K562 (cell line): ENCODE data around the gene COASY. TPM values are rescaled to one million over a fixed set of nuclear protein-coding genes. Genes with fewer than 3 reads are reported as not detected.

Experiments used
- ATAC-seq: fragments of 200-7000 bp; cut with Tn5 transposase; 3 replicates; pipeline ENCODE4 v1.9.1; 2020; ENCODE audit warnings: moderate library complexity
- BruUV-seq: library from RNA; stranded (reverse); fragments of 400-500 nt; replicated peaks from 2 replicates; lab custom pipeline; 2021; lab: Mats Ljungman, UMichigan
- CTCF ChIA-PET: fragments of 300-600 bp; formaldehyde crosslinking; extraction: SDS; loops from one replicate; lab custom pipeline; 2021; ENCODE audit warnings: low intra/inter-chr PET ratio; lab: Yijun Ruan, JAX
- POLR2A ChIA-PET: fragments of 300-600, 350-650 bp; sonication (Branson Sonifier 250); formaldehyde crosslinking; extraction: SDS; loops from one replicate; lab custom pipeline; 2021; ENCODE audit warnings: antibody characterized with exemption, inconsistent platforms; lab: Yijun Ruan, JAX
- DNase-seq, 4 experiments: peaks; one replicate each; pipeline versions ENCODE4 v3.0.0 to v3.0.0-alpha.2; 2011 to 2018; ENCODE audit warnings: low spot score in 3 of 4, mixed read lengths in 3 of 4; ENCODE audit errors: extremely low read depth in 1 of 4
- FAIRE-seq: peaks from 2 replicates; lab custom pipeline; 2011; peaks lifted over from hg19 to GRCh38; lab: Jason Lieb, UNC
- H2AFZ ChIP-seq: 2 replicates; pipeline ENCODE4 v1.6.0; 2011; ENCODE audit warnings: low read depth, low read length, control low read depth, inconsistent platforms
- H3K27ac ChIP-seq: fragments of 200-600 bp; 3 replicates; pipeline ENCODE4 v1.8.0; 2011; ENCODE audit warnings: low read depth, mild to moderate bottlenecking, control low read depth, inconsistent platforms, low read length, moderate library complexity, mixed read lengths; ENCODE audit errors: extremely low read depth
- H3K27me3 ChIP-seq, 2 experiments: fragments of 300-600 bp in 1 of 2; 2 replicates in 1 of 2; 3 replicates in 1 of 2; pipeline versions ENCODE4 v1.6.0 to v1.8.0; 2011; ENCODE audit warnings: inconsistent platforms in 2 of 2, low read length in 2 of 2, mild to moderate bottlenecking in 1 of 2, mixed read lengths in 1 of 2, moderate library complexity in 1 of 2; ENCODE audit not compliant: control insufficient read depth in 2 of 2, insufficient read depth in 2 of 2
- H3K36me3 ChIP-seq: fragments of 300-600 bp; 3 replicates; pipeline ENCODE4 v1.8.0; 2011; ENCODE audit warnings: mild to moderate bottlenecking, low read length, inconsistent platforms; ENCODE audit not compliant: control insufficient read depth, insufficient read depth
- H3K4me1 ChIP-seq, 2 experiments: fragments of 200-600 bp in 1 of 2; replicated peaks in 1 of 2; 2 replicates in 1 of 2; 3 replicates in 1 of 2; pipeline versions ENCODE4 v1.5.1 to v1.8.0; 2011; ENCODE audit warnings: inconsistent platforms in 2 of 2, low read length in 2 of 2, mild to moderate bottlenecking in 1 of 2, mixed read lengths in 1 of 2, moderate library complexity in 1 of 2; ENCODE audit not compliant: control insufficient read depth in 2 of 2, insufficient read depth in 2 of 2
- H3K4me2 ChIP-seq: 2 replicates; pipeline ENCODE4 v1.6.1; 2011; ENCODE audit warnings: low read length, control low read depth, inconsistent platforms, mixed read lengths; ENCODE audit not compliant: insufficient read depth
- H3K4me3 ChIP-seq: fragments of 200-600 bp; sonication (generic), shearing (Covaris generic); 2 replicates; pipeline ENCODE4 v1.5.1; 2016; ENCODE audit warnings: control low read depth, inconsistent platforms
- H3K79me2 ChIP-seq: fragments of 200-600 bp; 3 replicates; pipeline ENCODE4 v1.8.0; 2011; ENCODE audit warnings: low read length, inconsistent platforms; ENCODE audit not compliant: control insufficient read depth, insufficient read depth
- H3K9ac ChIP-seq, 2 experiments: 2 replicates each; pipeline versions ENCODE4 v1.6.0 to v1.6.1; 2011; ENCODE audit warnings: low read depth in 2 of 2, low read length in 2 of 2, control low read depth in 1 of 2, inconsistent platforms in 1 of 2, mild to moderate bottlenecking in 1 of 2, mixed read lengths in 1 of 2; ENCODE audit not compliant: insufficient read depth in 1 of 2
- H3K9me1 ChIP-seq: one replicate; pipeline ENCODE4 v1.6.0; 2011; ENCODE audit warnings: inconsistent platforms, mild to moderate bottlenecking, low read length, moderate library complexity; ENCODE audit not compliant: control insufficient read depth, insufficient read depth
- H3K9me3 ChIP-seq: replicated peaks from 2 replicates; pipeline ENCODE4 v1.5.1; 2011; ENCODE audit warnings: low read depth, low read length, inconsistent platforms; ENCODE audit not compliant: control insufficient read depth, insufficient read depth
- H4K20me1 ChIP-seq: replicated peaks from 2 replicates; pipeline ENCODE4 v1.6.1; 2011; ENCODE audit warnings: low read length, inconsistent platforms, mixed read lengths; ENCODE audit not compliant: control insufficient read depth, insufficient read depth
- FOXJ2 ChIP-seq: fragments of 200-800 bp; sonication (Bioruptor generic); IDR thresholded peaks from 2 replicates; pipeline ENCODE4 v1.6.1; 2016; ENCODE audit warnings: missing genetic modification characterization, missing compliant biosample characterization
- NCOA4 ChIP-seq: fragments of 450-650 bp; IDR thresholded peaks from 2 replicates; pipeline ENCODE4 v1.6.1; 2018; ENCODE audit warnings: mild to moderate bottlenecking; ENCODE audit not compliant: partially characterized antibody
- NEUROD1 ChIP-seq: fragments of 150-350 bp; IDR thresholded peaks from 2 replicates; pipeline ENCODE4 v1.6.1; 2014; ENCODE audit warnings: borderline replicate concordance, low read length, low read depth; ENCODE audit not compliant: partially characterized antibody
- NR2C2 ChIP-seq, 2 experiments: fragments of 200-800 bp in 1 of 2; sonication (Bioruptor generic) in 1 of 2; sonication (generic) in 1 of 2; formaldehyde crosslinking in 1 of 2; IDR thresholded peaks; 2 replicates each; pipeline versions ENCODE4 v1.6.1 to v1.8.0; 2016 to 2022; ENCODE audit warnings: mild to moderate bottlenecking in 1 of 2, missing compliant biosample characterization in 1 of 2, missing genetic modification characterization in 1 of 2, missing genetic modification reagents in 1 of 2
- POLR3A ChIP-seq: IDR thresholded peaks from 2 replicates; pipeline ENCODE4 v1.6.1; 2011; ENCODE audit warnings: borderline replicate concordance, mild to moderate bottlenecking, moderate library complexity; ENCODE audit not compliant: insufficient read length, insufficient read depth; ENCODE audit errors: extremely low read depth
- PRPF4 ChIP-seq: fragments of 200-400 bp; formaldehyde crosslinking; IDR thresholded peaks from one replicate; pipeline ENCODE4 v1.6.1; 2017; ENCODE audit warnings: low read length, low read depth, mild to moderate bottlenecking; ENCODE audit not compliant: insufficient read depth, poor library complexity, severe bottlenecking
- TEAD2 ChIP-seq: fragments of 450-650 bp; IDR thresholded peaks from 2 replicates; pipeline ENCODE4 v1.6.1; 2016; ENCODE audit warnings: missing genetic modification characterization, control low read depth, missing compliant biosample characterization
- ZNF124 ChIP-seq: sonication (generic); formaldehyde crosslinking; IDR thresholded peaks from 2 replicates; pipeline ENCODE4 v1.8.1; 2022; ENCODE audit warnings: missing genetic modification reagents
- ZNF444 ChIP-seq: fragments of 250-450 bp; sonication (Bioruptor Pico); IDR thresholded peaks from 2 replicates; pipeline ENCODE4 v1.4.0; 2020; ENCODE audit warnings: mild to moderate bottlenecking, moderate library complexity
- WGBS: fragments of 100-300 bp; shearing (Covaris generic); methylation state at CpG from one replicate; pipeline ENCODE4 v1.1.6; 2016; ENCODE audit warnings: low coverage, mixed read lengths; ENCODE audit not compliant: insufficient coverage; ENCODE audit errors: missing lambda C conversion rate; 5-methylcytosine and 5-hydroxymethylcytosine counted together
- in situ Hi-C: fragments of 300-500 bp; cut with MboI; formaldehyde crosslinking; loops from 4 replicates; pipeline ENCODE4 v1.15.0; 2018; ENCODE audit warnings: inconsistent platforms, mixed read lengths
- intact Hi-C: fragments of 100-400 bp; cut with micrococcal nuclease; formaldehyde crosslinking; loops from 2 replicates; pipeline ENCODE4 v1.14.2; 2022
- polyA plus RNA-seq, 8 experiments: library from polyadenylated mRNA; depleted of rRNA in 4 of 8; stranded (reverse) in 5 of 8; unstranded in 3 of 8; fragments of >200 nt; fragmentation: Nextera tagmentation in 2 of 8; fragmentation: Illumina TruSeq in 1 of 8; extraction: Ambion mirVana in 2 of 8; extraction: Trizol in 1 of 8; gene quantifications; 2 replicates each; pipeline versions ENCODE4 v1.2.1 to v1.2.3, GENCODE V29; 2011 to 2014; ENCODE audit warnings: inconsistent platforms in 1 of 8, missing spikeins in 1 of 8
- total RNA-seq, 7 experiments: library from RNA; depleted of rRNA in 6 of 7; stranded (reverse); fragments of >200 nt in 6 of 7; fragmentation: Illumina TruSeq in 2 of 7; extraction: Trizol in 2 of 7; gene quantifications; 2 replicates each; pipeline versions ENCODE4 v1.2.1 to v1.2.3, GENCODE V29; 2011 to 2021; ENCODE audit warnings: low replicate concordance in 1 of 7
- TF ChIP-seq, protein P1 (sequence below): fragments of 250-450 bp; sonication (Bioruptor Pico); IDR thresholded peaks from 2 replicates; pipeline ENCODE4 v1.4.0; 2020; ENCODE audit warnings: mild to moderate bottlenecking, moderate library complexity
- TF ChIP-seq, protein P2 (sequence below): IDR thresholded peaks from 2 replicates; pipeline ENCODE4 v1.6.1; 2011; ENCODE audit not compliant: insufficient read length; ENCODE audit errors: extremely low read depth
- TF ChIP-seq, protein P3 (sequence below): sonication (generic); formaldehyde crosslinking; IDR thresholded peaks from 2 replicates; pipeline ENCODE4 v1.4.0; 2020; ENCODE audit warnings: mild to moderate bottlenecking, missing genetic modification reagents

Gene COASY
- total and polyA plus RNA-seq, 9 of the 15 experiments (the other 6 are each of a cell fraction or from before 2014, with no cell fraction given): 25.4 to 175 (median 62.3) TPM

DNA sequence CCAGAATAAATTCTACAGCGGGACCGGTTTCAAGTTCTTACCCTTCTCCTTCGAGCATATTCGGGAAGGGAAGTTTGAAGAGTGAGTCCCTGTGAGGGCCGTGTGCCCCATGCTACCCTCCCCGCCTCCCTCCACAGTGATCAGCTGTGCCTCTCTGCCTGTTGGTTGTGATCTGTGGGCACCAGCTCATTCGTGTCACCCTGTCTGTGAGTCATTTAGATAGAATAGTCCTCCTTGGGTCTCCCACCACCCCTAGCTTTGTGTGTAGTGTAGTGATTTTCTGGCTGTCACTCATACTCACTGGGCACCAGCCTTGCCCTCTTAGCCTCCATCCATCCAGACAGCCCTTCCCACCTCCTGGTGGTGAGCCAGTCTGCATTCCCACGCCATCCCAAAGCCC lies 40.9 kb upstream of the COASY start:
- BruUV-seq: no TSS peak
- Histone ChIP-seq H3K9me3 (no peaks in the 10 kb centered on the region), H3K36me3 (peaks cover 67% of the 10 kb centered on the region), H3K4me3 (no peak overlapping the region), H3K27me3 (no peaks in the 10 kb centered on the region), H2AFZ (no peak overlapping the region), H4K20me1 (no peaks in the 10 kb centered on the region), H3K4me2 (no peak overlapping the region), H3K9me1 (peaks cover 7% of the 10 kb centered on the region), H3K79me2 (peaks cover 11% of the 10 kb centered on the region; the same call in 1 of the 3 replicates), H3K27ac (peak overlapping the region; percentile 86; the same call in 1 of the 3 replicates), H3K9ac (no peak overlapping the region), H3K4me1 (peaks cover 46 to 65% of the 10 kb centered on the region in 2 experiments)
- TF ChIP-seq, protein P1, sequence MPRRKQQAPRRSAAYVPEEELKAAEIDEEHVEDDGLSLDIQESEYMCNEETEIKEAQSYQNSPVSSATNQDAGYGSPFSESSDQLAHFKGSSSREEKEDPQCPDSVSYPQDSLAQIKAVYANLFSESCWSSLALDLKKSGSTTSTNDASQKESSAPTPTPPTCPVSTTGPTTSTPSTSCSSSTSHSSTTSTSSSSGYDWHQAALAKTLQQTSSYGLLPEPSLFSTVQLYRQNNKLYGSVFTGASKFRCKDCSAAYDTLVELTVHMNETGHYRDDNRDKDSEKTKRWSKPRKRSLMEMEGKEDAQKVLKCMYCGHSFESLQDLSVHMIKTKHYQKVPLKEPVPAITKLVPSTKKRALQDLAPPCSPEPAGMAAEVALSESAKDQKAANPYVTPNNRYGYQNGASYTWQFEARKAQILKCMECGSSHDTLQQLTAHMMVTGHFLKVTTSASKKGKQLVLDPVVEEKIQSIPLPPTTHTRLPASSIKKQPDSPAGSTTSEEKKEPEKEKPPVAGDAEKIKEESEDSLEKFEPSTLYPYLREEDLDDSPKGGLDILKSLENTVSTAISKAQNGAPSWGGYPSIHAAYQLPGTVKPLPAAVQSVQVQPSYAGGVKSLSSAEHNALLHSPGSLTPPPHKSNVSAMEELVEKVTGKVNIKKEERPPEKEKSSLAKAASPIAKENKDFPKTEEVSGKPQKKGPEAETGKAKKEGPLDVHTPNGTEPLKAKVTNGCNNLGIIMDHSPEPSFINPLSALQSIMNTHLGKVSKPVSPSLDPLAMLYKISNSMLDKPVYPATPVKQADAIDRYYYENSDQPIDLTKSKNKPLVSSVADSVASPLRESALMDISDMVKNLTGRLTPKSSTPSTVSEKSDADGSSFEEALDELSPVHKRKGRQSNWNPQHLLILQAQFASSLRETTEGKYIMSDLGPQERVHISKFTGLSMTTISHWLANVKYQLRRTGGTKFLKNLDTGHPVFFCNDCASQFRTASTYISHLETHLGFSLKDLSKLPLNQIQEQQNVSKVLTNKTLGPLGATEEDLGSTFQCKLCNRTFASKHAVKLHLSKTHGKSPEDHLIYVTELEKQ: no peak
- TF ChIP-seq, protein P2, sequence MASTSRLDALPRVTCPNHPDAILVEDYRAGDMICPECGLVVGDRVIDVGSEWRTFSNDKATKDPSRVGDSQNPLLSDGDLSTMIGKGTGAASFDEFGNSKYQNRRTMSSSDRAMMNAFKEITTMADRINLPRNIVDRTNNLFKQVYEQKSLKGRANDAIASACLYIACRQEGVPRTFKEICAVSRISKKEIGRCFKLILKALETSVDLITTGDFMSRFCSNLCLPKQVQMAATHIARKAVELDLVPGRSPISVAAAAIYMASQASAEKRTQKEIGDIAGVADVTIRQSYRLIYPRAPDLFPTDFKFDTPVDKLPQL: no peak
- no peak for TF ChIP-seq ZNF444 (CRISPR knock-in tag)
- TF ChIP-seq PRPF4: no peak
- TF ChIP-seq, protein P3, sequence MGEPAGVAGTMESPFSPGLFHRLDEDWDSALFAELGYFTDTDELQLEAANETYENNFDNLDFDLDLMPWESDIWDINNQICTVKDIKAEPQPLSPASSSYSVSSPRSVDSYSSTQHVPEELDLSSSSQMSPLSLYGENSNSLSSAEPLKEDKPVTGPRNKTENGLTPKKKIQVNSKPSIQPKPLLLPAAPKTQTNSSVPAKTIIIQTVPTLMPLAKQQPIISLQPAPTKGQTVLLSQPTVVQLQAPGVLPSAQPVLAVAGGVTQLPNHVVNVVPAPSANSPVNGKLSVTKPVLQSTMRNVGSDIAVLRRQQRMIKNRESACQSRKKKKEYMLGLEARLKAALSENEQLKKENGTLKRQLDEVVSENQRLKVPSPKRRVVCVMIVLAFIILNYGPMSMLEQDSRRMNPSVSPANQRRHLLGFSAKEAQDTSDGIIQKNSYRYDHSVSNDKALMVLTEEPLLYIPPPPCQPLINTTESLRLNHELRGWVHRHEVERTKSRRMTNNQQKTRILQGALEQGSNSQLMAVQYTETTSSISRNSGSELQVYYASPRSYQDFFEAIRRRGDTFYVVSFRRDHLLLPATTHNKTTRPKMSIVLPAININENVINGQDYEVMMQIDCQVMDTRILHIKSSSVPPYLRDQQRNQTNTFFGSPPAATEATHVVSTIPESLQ (CRISPR knock-in tag): no peak
- no peak for TF ChIP-seq NEUROD1
- no peak for TF ChIP-seq FOXJ2 (tag)
- no peak for TF ChIP-seq POLR3A
- TF ChIP-seq NR2C2 (CRISPR knock-in tag; IDR thresholded peaks at IDR 0.05): no peak
- no peak for TF ChIP-seq NR2C2 (tag; IDR thresholded peaks at IDR 0.05)
- no peak for TF ChIP-seq NCOA4
- TF ChIP-seq ZNF124 (CRISPR knock-in tag): no peak
- TF ChIP-seq TEAD2 (tag): no peak
- 95% methylated on average over 8 of the region's 8 CpGs for WGBS
- DNase-seq (no peak), ATAC-seq (no peak), FAIRE-seq (no peak)
- ChIA-PET CTCF (interaction anchor here (1.3 kb wide), 1 partner anchor 198 kb away, joined by 3 read pairs; no protein-coding TSS in a partner anchor), POLR2A (interaction anchor here (0.7 to 3.9 kb wide), 5 partner anchors 12 to 209 kb away, joined by 3 to 15 read pairs (median 4); partner anchors contain the start of gene NAGLU)
- in situ Hi-C loops (no loop called here), intact Hi-C loops (no loop called here)
